ENCODE measurements around the gene FICD.
A peak's percentile ranks its signal among the peaks of the same experiment; 100 is the strongest.

The FICD gene

GRCh38 chr12:108498136-108498535 is 16.9 kb upstream of the FICD start:
- DNase-seq, result no peak

GRCh38 chr12:108502922-108503321 is 12.2 kb upstream of the FICD start:
- DNase-seq, result no peak

DNA sequence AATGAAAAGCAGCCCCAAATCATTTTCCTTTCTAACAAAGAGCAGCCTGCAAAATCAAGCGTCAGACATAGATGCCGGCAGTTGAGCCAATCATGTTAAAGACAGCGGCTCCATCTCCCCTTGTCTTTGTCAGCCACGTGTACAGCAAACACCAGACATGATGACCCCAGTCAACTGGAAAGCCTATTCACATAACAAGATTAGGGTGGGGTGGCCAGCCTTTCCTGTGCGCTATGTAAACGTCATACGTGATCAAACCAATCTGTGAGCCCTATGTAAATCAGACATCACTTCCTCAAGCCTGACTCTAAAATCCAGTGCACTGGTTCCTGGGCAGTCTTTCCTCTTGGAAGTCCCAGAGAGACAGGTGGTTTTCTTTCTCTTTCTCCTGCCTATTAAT is 9.9 kb upstream of the FICD start:
- no peak for DNase-seq

GRCh38 chr12:108507971-108508642 is 7.0 kb upstream of the FICD start:
- peak in 11 of 56 donors; percentile 16 to 67 (median 27) for DNase-seq

GRCh38 chr12:108509806-108510205 is 5.3 kb upstream of the FICD start:
- no peak for DNase-seq

- no peak for DNase-seq
Measured at GRCh38 chr12:108510836-108511235, 4.2 kb upstream of the FICD start.

- peak in 50 of 56 donors; percentile 15 to 87 (median 55) for DNase-seq
Measured at GRCh38 chr12:108511633-108512540, 3.2 kb upstream of the FICD start.

DNA sequence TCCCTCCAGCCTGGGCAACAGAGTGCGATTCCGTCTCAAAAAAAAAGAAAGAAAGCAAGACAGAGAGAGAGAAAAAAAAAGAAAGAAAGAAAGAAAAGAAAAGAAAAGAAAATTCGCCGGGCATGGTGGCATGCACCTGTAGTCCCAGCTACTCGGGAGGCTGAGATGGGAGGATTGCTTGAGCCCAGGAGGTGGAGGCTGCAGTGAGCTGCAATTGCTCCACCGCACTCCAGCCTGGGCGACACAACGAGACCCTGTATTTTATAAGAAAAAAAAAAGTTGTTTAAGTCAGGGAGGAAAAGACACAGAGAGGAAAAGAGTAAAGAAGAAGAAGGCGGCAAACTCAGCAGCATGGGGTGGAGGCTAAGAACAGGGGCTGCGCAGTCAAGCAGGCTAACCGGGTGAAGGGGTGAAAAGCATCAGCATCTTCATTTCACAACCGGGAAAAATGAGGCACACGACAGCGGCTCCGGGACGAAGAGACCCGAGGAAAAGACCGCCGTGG is 557 bp upstream of the FICD start:
- no peak for DNase-seq

- no peak for DNase-seq
Measured at GRCh38 chr12:108515916-108516315, 839 bp downstream of the FICD start.

GRCh38 chr12:108516511-108517275 is 1.6 kb downstream of the FICD start:
- no peak for DNase-seq

DNA sequence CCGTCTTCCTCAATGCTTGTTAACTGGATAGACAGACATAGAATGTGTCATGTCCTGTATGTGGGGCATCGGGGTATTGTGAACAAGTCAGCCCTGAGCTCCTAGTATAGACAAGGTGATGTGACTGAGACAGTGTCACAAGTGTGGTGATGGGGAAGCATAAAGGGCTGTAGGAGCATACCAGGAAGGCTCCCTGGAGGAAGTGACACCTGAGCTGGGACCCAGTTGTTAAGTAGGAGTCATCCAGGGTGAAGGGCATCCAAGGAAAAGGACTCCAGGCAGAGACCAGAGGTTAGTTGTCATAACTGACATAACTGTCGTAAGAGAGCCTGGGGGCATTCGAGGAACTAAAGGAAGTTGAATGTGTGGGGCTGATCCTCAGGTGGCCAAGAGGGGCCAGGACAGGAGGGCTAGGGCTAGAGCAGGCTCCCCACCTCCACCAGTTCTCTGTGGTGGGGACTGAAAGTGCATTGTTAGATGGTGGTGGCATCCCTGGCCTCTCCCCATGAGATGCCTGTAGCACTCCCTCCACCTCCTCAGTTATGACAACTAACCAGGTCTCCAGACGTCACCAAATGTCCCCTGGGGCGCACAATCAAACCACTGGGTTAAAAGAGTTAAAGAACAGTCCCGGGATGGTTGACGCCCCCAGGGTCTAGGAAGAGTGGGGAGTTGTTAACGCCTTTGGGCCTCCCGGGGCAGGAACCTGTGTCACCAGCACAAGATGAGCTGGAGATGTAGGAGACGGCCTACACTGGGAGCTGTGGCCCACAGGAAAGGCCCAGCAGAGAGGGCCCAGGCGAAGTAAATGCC is 2.4 kb downstream of the FICD start:
- no peak for DNase-seq

- no peak for DNase-seq
Measured at GRCh38 chr12:108518101-108518715, 3.1 kb downstream of the FICD start.

DNA sequence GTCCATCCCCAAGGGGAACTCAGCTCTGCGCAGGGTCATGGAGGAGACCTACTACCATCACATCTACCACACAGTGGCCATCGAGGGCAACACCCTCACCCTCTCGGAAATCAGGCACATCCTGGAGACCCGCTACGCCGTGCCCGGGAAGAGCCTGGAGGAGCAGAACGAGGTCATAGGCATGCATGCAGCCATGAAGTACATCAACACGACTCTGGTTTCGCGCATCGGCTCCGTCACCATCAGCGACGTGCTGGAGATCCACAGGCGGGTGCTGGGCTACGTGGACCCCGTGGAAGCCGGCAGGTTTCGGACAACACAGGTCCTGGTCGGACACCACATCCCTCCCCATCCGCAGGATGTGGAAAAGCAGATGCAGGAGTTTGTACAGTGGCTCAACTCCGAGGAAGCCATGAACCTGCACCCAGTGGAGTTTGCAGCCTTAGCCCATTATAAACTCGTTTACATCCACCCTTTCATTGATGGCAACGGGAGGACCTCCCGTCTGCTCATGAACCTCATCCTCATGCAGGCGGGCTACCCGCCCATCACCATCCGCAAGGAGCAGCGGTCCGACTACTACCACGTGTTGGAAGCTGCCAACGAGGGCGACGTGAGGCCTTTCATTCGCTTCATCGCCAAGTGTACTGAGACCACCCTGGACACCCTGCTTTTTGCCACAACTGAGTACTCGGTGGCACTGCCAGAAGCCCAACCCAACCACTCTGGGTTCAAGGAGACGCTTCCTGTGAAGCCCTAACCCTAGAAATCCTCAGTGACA is 3.8 kb downstream of the FICD start:
- DNase-seq, result no peak

- no peak for DNase-seq
Measured at GRCh38 chr12:108519558-108519957, 4.5 kb downstream of the FICD start.

GRCh38 chr12:108523365-108523764 is 8.3 kb downstream of the FICD start:
- peak in 15 of 56 donors; percentile 8 to 55 (median 23) for DNase-seq

GRCh38 chr12:108525681-108526080 is 10.6 kb downstream of the FICD start:
- no peak for DNase-seq

DNA sequence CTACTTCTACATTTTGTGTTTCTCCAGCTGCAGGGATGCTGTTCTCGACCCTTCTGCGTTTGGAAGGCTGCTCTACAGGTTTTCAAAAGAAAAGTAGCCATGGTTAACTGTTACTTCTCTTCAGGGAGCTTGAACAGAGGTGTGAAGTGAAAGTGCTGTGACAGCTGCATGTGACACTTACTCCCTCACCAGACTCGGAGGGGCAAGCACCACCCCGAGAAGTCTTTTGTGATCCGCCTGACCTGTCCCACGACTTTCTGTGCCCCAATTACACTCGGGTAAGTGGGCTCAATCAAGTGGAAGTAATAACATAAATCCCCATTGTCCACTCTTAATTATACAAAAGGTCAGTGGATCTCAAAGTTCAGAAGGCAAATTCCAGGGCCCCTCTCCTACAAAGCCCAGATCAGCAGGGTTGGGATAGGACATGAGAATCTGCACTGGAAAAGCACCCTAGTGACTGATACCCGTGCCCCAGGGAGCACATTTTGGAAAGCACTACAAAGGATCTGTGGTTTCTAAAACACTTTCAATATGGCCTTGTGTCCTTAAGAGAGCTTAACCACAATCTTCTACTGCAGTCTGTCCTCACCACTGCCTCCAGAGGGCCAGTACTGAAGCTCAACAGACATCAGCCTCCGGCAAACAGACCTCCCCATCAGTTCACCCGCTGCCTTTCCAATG is 11.5 kb downstream of the FICD start:
- no peak for DNase-seq

- no peak for DNase-seq
Measured at GRCh38 chr12:108527166-108527496, 12.1 kb downstream of the FICD start.

DNA sequence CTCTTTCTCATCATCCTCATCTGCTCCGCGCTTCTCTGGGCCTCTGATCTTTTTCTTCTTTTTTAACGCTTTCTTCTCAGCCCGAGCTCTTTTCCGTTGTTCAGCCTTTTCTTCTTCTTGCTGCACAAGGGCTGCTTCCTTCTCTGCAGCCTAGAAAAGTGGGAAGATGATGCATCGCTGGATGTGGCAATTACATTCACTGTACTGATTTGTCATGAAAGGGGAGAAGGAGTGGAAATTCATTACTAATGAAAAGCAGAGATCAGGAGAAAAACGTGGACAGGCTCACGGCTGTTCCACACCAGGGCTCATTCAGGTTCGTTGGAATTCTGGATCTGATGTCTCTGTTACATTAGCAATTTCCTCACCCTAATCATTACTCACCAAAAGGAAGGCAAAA is 15.1 kb downstream of the FICD start:
- DNase-seq, result no peak
